Progenitor cell of endocrine pancreas (in vitro differentiated cells): ENCODE results near the gene MSI2. TPM values are rescaled to one million over a fixed set of nuclear protein-coding genes. Genes with fewer than 3 reads are reported as not detected.

Experiments
- DNase-seq: peaks from one replicate; pipeline ENCODE4 v3.0.0; 2021; ENCODE audit warnings: low spot score; ENCODE audit not compliant: unreplicated experiment
- H3K27ac Mint-ChIP-seq: 2 replicates; pipeline ENCODE4 v1.8.0; 2021; ENCODE audit warnings: mild to moderate bottlenecking, moderate library complexity, mixed read lengths
- H3K27me3 Mint-ChIP-seq: 2 replicates; pipeline ENCODE4 v1.8.0; 2021; ENCODE audit warnings: mixed read lengths
- H3K36me3 Mint-ChIP-seq: 2 replicates; pipeline ENCODE4 v1.8.0; 2022; ENCODE audit warnings: mixed read lengths; ENCODE audit not compliant: insufficient read depth
- H3K4me1 Mint-ChIP-seq: 2 replicates; pipeline ENCODE4 v1.8.0; 2021; ENCODE audit warnings: low read depth, mixed read lengths
- H3K4me3 Mint-ChIP-seq: 2 replicates; pipeline ENCODE4 v1.8.0; 2021; ENCODE audit warnings: low read depth, mild to moderate bottlenecking, moderate library complexity, mixed read lengths
- H3K9me3 Mint-ChIP-seq: 2 replicates; pipeline ENCODE4 v1.8.0; 2021; ENCODE audit warnings: low read depth, mixed read lengths
- total RNA-seq: library from RNA; stranded (reverse); gene quantifications from 2 replicates; pipeline ENCODE4 v1.2.1, GENCODE V29; 2021
- TF ChIP-seq, protein P1 (sequence below): fragments of 200-600 bp; sonication (generic); IDR thresholded peaks from one replicate; pipeline ENCODE4 v1.5.0; 2021; ENCODE audit warnings: antibody characterized with exemption, mild to moderate bottlenecking; ENCODE audit not compliant: unreplicated experiment

Gene MSI2
- total RNA-seq, 1 donor from 2014 or later, result 164 TPM

DNA sequence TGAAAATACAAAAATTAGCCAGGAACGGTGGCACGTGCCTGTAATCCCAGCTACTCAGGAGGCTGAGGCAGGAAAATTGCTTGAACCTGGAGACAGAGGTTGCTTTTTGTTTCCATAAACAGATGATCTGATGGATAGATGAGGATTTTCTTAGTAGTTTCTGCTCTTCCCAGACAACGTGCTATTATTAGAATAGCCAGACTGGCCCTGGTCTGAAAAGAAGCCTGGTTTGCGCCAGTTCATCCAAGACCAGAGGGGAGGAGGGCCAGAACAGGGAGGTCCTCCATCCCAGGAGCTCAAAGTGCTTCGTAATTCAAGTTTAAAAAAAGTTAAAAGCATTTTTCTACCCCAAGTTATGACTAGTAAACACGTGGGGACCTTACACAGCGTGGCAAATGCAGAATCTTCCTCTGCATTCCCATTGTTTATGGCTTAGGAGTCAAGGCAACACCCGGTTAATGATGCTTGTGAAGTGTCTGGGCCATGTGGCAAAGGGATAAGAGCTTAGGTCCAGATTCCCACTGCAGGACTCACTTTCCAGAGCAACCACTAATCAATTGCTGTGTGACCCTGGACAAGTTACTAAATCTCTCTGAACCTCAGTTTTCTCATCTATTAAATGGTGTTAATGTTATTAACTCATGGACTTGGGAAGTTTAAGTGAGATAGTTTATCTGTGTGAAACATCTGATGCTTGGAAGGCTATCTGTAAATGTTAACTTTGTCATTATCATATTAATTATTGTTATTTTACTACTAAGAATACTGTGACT, 283.4 kb downstream of the MSI2 start:
- Mint-ChIP-seq H3K27me3 (no peaks in the 10 kb centered on the region), H3K36me3 (peaks cover 4% of the 10 kb centered on the region), H3K4me1 (peaks cover 68% of the 10 kb centered on the region), H3K27ac (no peak overlapping the region), H3K4me3 (no peak overlapping the region), H3K9me3 (no peaks in the 10 kb centered on the region)
- no peak for DNase-seq
- TF ChIP-seq, protein P1, sequence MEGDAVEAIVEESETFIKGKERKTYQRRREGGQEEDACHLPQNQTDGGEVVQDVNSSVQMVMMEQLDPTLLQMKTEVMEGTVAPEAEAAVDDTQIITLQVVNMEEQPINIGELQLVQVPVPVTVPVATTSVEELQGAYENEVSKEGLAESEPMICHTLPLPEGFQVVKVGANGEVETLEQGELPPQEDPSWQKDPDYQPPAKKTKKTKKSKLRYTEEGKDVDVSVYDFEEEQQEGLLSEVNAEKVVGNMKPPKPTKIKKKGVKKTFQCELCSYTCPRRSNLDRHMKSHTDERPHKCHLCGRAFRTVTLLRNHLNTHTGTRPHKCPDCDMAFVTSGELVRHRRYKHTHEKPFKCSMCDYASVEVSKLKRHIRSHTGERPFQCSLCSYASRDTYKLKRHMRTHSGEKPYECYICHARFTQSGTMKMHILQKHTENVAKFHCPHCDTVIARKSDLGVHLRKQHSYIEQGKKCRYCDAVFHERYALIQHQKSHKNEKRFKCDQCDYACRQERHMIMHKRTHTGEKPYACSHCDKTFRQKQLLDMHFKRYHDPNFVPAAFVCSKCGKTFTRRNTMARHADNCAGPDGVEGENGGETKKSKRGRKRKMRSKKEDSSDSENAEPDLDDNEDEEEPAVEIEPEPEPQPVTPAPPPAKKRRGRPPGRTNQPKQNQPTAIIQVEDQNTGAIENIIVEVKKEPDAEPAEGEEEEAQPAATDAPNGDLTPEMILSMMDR, result no peak

DNA sequence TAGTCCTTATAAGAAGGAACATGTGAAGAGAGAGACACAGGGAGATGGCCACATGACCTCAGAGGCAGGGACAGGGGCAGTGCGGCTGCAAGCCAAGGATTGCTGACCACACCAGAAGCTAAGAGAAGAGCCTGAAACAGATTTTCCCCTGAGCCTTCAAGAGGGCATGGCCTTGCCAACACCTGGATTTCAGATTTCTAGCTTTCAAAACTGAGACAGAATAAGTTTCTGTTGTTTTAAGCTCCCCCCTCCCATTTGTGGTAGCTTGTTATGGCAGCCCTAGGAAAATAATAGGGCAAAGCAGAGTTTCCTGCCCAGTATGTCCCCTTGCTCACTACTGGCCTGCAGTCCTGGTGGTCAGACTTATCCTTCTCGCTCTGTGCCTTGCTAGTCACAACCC, 284.3 kb downstream of the MSI2 start:
- Mint-ChIP-seq H3K4me3 (no peak overlapping the region), H3K9me3 (no peaks in the 10 kb centered on the region), H3K4me1 (peaks cover 70% of the 10 kb centered on the region), H3K27me3 (no peaks in the 10 kb centered on the region), H3K36me3 (peaks cover 4% of the 10 kb centered on the region), H3K27ac (no peak overlapping the region)
- TF ChIP-seq, protein P1, result no peak
- no peak for DNase-seq

- H3K27ac Mint-ChIP-seq, result no peak overlapping the region
- no peaks in the 10 kb centered on the region for H3K27me3 Mint-ChIP-seq
- TF ChIP-seq, protein P1, result no peak
- H3K9me3 Mint-ChIP-seq, result no peaks in the 10 kb centered on the region
- peaks cover 70% of the 10 kb centered on the region for H3K4me1 Mint-ChIP-seq
- H3K36me3 Mint-ChIP-seq, result peaks cover 4% of the 10 kb centered on the region
- no peak for DNase-seq
- H3K4me3 Mint-ChIP-seq, result no peak overlapping the region
Observed at GRCh38 chr17:57541049-57541448, 284.7 kb downstream of the MSI2 start.

DNA sequence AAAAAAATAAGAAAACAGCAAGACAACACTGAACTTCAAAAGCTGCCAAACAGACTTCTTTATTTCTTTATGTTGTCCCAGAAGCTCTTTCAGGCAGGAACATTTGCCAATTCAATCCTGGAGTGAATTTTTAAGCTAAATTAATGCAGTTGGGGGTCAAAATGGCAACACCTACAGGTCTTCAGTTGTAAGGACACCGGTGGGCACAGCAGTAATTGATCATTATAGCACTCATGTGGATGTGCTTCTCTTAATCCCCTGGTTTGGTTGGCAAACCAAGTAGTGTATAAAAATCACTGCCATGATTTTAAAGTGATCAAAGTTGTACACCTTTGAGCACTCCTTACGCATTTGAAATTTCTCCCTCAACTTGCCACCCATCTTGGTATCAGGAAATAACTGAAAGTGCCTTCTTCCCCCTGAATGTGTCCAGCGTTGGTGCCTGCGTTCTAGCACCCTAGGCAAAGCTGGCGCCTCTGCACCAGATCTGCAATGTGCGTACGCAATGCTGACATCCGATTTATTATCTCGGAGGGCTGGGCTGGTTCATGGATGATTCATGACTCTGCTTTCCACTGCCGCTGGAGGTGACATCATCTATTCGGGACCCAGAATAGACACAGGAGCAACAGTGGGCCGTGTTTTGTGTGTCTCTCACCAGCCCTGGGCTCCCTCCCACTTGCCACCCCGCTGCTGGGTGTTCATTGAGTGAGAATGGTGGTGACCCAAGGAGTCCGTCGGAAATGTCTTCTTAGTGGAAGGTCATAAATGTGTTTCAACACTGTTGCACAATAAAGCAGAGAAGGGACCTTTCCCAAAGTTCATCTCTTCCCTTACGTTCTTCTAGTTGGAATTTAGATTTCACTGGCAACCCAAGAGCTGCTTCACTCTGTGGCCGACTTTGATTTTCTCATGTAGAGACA, 285.4 kb downstream of the MSI2 start:
- TF ChIP-seq, protein P1, result peak; percentile 6
- Mint-ChIP-seq H3K27me3 (no peaks in the 10 kb centered on the region), H3K4me3 (no peak overlapping the region), H3K9me3 (no peaks in the 10 kb centered on the region), H3K27ac (no peak overlapping the region), H3K4me1 (peaks cover 70% of the 10 kb centered on the region), H3K36me3 (peaks cover 4% of the 10 kb centered on the region)
- DNase-seq, result no peak

GRCh38 chr17:57542510-57542909, 286.2 kb downstream of the MSI2 start:
- TF ChIP-seq, protein P1, result no peak
- no peak overlapping the region for H3K4me3 Mint-ChIP-seq
- H3K9me3 Mint-ChIP-seq, result peaks cover 3% of the 10 kb centered on the region
- no peaks in the 10 kb centered on the region for H3K27me3 Mint-ChIP-seq
- DNase-seq, result no peak
- peaks cover 4% of the 10 kb centered on the region for H3K36me3 Mint-ChIP-seq
- peaks cover 72% of the 10 kb centered on the region for H3K4me1 Mint-ChIP-seq
- H3K27ac Mint-ChIP-seq, result peak overlapping the region; percentile 51
